NCI-H2227 treated with DMSO at 0.1 percent for 48 hours (cell line): Measurements from ENCODE around the gene SMIM24.
"Not testable (repeated sequence)": the region's sequence is repeated elsewhere in the genome, so short reads cannot be mapped to it uniquely, and the experiment has no call there.

Experiments used
- DNase-seq: peaks from one replicate; lab custom pipeline; 2025; lab: John Stamatoyannopoulos, UW

The SMIM24 gene

GRCh38 chr19:3480383-3481091 is at the start of gene SMIM24:
Gene SMIM24, minus strand, starts transcription at chr19:3480525. Its CDS starts 62 bp downstream, at chr19:3480463.
- DNase-seq, result no peak

DNA sequence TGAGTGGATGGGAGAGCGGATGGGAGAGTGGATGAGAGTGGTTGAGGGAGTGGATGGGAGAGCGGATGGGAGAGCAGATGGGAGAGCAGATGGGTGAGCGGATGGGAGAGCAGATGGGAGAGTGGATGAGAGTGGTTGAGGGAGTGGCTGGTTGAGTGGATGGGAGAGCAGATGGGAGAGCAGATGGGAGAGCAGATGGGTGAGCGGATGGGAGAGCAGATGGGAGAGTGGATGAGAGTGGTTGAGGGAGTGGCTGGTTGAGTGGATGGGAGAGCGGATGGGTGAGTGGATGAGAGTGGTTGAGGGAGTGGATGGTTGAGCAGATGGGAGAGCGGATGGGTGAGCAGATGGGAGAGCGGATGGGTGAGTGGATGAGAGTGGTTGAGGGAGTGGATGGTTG is 49.0 kb upstream of the SMIM24 start:
- DNase-seq, result not testable (repeated sequence)

GRCh38 chr19:3528539-3529211 is 48.4 kb upstream of the SMIM24 start:
- no peak for DNase-seq

- no peak for DNase-seq
These were observed 47.8 kb upstream of the SMIM24 start for GRCh38 chr19:3528080-3528479.

DNA sequence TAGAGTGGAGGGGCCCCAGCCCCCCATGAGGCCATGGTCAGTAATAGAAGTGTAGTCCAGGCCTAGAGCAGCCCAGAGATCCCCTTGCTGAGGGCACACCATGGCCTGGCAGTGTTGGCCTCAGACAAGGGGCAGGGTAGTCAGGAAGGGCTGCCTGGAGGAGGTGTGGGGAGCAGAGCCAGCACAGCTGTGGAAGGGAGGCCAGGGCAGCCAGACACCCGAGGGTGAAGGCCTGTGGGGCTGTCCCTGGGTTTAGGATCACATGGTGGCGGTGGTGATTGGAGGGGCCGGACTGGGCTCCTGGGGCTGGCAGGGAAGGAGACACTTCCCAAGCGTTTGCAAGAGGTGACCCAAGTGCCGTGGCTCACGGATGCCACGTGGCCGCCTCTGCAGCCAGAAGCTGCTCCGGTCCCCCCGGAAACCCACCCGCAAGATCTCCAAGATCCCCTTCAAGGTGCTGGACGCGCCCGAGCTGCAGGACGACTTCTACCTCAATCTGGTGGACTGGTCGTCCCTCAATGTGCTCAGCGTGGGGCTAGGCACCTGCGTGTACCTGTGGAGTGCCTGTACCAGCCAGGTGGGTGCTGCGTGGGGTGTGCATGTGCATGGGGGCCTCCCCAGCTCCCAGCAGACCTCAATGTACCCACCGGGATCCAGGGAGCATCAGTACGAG is 47.0 kb upstream of the SMIM24 start:
- no peak for DNase-seq

DNA sequence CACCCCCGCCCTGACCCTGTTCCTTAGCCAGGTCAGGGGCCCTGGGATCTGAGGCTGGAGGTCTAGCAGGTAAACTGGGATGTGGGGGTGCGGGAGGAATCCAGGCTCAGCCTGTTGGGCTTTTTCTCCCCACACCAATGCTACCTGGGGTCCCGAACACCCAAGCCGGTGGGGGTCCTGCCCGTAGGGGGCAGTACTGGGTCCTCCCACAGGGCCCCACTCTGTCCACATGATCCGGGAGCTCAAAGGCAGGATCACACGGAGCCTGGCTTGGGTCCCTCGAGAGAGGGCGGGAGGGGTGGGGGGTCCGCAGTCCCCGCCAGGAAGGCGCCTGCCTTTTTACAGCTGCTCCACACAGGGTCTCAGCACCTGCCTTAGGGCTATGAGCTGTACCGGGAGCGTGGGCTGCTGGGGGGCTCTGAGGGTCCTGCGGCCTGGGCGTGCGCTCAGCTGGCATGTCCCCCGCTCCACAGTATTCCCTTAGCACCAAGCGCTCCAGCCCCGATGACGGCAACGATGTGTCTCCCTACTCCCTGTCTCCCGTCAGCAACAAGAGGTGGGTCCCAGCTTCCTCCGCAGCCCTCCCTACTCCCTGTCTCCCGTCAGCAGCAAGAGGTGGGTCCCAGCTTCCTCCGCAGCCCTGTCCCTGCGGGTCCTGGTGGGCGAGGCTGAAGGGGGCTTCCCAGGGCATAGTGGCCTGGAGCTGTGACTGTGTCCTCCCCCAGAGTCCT is 46.3 kb upstream of the SMIM24 start:
- DNase-seq, result no peak

DNA sequence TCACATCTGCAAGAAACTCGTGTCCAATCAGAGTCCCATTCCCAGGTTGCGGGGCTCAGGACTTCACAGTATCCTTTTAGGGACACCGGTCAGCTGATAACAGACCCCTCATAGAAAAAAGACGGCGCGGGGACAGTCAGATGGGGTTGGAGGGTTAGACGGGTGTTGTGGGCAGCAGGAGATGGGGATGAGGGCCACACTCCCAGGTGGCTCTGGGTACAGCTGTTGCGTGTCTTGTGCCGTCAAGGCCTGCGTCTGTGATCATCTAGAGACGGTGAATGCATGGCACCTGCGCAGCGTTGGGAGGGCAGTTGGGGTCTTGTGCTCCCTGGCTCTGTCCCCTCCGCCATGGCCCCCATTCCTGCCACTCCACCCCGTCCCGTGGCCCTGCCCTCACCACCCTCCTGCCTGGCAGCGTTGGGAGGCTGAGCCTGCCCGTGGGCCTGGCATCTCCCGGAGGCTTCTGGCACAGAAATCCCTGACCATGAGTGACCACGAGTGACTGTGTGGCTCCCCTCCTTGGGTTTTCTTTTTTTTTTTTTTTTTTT is 44.7 kb upstream of the SMIM24 start:
- DNase-seq, result no peak

- no peak for DNase-seq
These were observed 43.9 kb upstream of the SMIM24 start for GRCh38 chr19:3524078-3524842.

GRCh38 chr19:3523361-3524077 is 43.2 kb upstream of the SMIM24 start:
- DNase-seq, result no peak

- DNase-seq, result no peak
These were observed 42.4 kb upstream of the SMIM24 start for GRCh38 chr19:3522421-3523360.

GRCh38 chr19:3521104-3521445 is 40.8 kb upstream of the SMIM24 start:
- no peak for DNase-seq

GRCh38 chr19:3520166-3521103 is 40.1 kb upstream of the SMIM24 start:
- DNase-seq, result no peak

DNA sequence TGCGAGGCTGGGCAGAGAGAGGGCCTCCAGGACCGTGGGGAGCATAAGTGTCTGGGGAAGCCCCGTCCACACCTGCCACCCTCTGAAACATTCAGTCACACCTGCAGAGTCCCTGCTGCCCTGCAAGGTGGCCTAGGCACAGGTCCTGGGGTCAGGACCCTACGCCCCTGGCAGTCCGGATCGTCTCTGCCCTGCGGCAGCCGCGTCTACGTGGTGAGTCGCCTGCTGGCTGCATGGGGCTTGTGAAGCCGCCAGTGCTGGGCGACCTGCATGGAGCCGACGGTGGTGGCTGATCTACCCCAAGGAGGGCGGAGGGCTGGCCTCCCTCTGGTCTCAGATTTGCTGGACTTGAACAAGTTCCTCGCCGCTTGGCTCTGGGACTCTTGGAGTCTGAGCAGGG is 38.8 kb upstream of the SMIM24 start:
- DNase-seq, result no peak

DNA sequence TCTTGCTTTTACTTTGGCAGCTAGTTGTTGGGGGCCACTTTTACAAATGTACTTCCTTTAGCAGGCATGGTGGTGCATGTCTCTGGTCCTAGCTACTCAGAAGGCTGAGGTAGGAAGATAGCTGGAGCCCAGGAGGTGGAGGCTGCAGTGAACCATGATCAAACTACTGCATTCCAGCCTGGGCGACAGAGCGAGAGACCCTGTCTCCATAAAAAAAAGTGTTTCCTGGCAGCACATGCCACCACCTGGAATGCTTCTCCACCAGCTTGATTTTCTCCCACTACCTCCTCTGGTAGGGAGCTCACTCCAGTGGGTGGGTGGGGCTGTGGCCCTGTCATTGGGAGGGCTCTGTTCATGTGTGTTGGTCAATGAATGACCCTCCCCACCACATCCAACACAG is 38.3 kb upstream of the SMIM24 start:
- DNase-seq, result no peak

- no peak for DNase-seq
These were observed 37.9 kb upstream of the SMIM24 start for GRCh38 chr19:3518255-3518654.

- DNase-seq, result no peak
These were observed 37.3 kb upstream of the SMIM24 start for GRCh38 chr19:3517638-3518037.

DNA sequence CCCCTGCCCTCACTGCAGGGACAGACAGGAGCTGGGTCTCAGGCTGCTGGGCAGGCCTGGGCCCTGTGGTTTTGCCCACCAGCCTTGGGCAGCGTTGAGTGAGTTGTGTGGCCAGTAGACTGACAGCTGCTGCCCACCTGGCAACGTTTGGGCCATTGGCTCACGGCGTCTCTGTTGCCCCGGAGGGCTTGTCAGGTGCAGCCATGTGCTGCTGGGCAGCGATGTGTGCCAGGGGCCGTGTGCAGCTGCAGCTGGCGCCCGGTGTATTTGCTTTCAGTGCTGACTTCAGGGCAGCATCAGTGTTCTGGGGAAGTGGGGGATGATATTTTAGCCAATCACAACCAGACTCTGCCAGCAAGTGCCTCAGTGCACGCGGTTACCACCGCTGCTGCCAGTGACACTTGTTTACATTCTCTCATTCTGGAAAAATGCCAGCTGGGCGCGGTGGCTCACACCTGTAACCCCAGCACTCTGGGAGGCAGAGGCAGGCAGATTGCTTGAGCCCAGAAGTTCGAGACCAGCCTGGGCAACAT is 36.4 kb upstream of the SMIM24 start:
- DNase-seq, result no peak

- DNase-seq, result no peak
These were observed 35.6 kb upstream of the SMIM24 start for GRCh38 chr19:3515891-3516422.
